ENCODE results near the gene TAF1D. TPM values are rescaled to one million over a fixed set of nuclear protein-coding genes. Genes with fewer than 3 reads are reported as not detected.

Gene TAF1D
- total and polyA plus RNA-seq, 2 donors (not counting 3 experiments of a cell fraction or from before 2014, with no cell fraction given), result 60.7 to 181 TPM

DNA sequence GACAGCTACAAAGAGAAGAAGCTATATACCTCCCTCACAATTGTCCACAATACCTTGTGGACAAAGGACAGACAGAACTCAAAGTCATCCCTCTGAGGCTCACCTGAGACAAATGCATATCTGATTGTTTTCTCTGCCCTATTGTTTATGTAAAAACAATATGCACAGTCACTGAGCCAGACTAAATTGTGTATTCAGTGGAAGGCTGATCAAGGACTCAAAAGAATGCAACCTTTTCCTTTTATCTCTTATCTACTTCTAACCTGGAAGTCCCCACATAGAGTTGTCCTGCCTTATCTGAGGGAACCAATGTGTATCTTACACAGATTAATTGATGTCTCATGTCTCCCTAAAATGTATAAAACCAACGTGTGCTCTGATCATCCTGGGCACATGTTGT is 28.9 kb upstream of the TAF1D start:
- dilution Hi-C loops (cut with MboI; ENCODE audit: extremely low pct_ligation_motif_present, low sequenced_read_pairs), result no loop called here
- H2AFZ ChIP-seq (ENCODE audit: low read depth, low read length), result no peak overlapping the region
- H3K36me3 ChIP-seq (ENCODE audit: control insufficient read depth in 2 of 2, extremely low read depth in 1 of 2, insufficient read depth in 2 of 2, low read length in 2 of 2), result no peaks in the 10 kb centered on the region
- no peak overlapping the region for H3K4me3 ChIP-seq (replicated peaks in 1 of 3; ENCODE audit: insufficient read depth in 1 of 3, low read depth in 1 of 3, low read length in 3 of 3)
- H3K4me1 ChIP-seq (ENCODE audit: control insufficient read depth, extremely low read depth, insufficient read depth, low read length), result no peaks in the 10 kb centered on the region
- ChIA-PET CTCF (no interaction called here), POLR2A (no interaction called here)
- H3K27ac ChIP-seq (ENCODE audit: insufficient read depth, low read depth, low read length), result no peak overlapping the region
- TF ChIP-seq, protein P1, sequence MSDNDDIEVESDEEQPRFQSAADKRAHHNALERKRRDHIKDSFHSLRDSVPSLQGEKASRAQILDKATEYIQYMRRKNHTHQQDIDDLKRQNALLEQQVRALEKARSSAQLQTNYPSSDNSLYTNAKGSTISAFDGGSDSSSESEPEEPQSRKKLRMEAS (IDR thresholded peaks at IDR 0.05; ENCODE audit: insufficient read depth, insufficient read length), result no peak
- TF ChIP-seq FOS (IDR thresholded peaks at IDR 0.05; ENCODE audit: borderline replicate concordance, insufficient read depth, low read length) (no peak), GATA2 (IDR thresholded peaks at IDR 0.05; ENCODE audit: insufficient read depth, insufficient read length, low read depth, low read length) (no peak), EZH2 (IDR thresholded peaks at IDR 0.05; ENCODE audit: borderline replicate concordance, low read depth, low read length, severe bottlenecking) (no peak), POLR2A (IDR thresholded peaks at IDR 0.05; ENCODE audit: low read depth, low read length) (no peak), JUN (IDR thresholded peaks at IDR 0.05; ENCODE audit: borderline replicate concordance, insufficient read depth, insufficient read length, low read depth) (no peak)
- TF ChIP-seq, protein P2, sequence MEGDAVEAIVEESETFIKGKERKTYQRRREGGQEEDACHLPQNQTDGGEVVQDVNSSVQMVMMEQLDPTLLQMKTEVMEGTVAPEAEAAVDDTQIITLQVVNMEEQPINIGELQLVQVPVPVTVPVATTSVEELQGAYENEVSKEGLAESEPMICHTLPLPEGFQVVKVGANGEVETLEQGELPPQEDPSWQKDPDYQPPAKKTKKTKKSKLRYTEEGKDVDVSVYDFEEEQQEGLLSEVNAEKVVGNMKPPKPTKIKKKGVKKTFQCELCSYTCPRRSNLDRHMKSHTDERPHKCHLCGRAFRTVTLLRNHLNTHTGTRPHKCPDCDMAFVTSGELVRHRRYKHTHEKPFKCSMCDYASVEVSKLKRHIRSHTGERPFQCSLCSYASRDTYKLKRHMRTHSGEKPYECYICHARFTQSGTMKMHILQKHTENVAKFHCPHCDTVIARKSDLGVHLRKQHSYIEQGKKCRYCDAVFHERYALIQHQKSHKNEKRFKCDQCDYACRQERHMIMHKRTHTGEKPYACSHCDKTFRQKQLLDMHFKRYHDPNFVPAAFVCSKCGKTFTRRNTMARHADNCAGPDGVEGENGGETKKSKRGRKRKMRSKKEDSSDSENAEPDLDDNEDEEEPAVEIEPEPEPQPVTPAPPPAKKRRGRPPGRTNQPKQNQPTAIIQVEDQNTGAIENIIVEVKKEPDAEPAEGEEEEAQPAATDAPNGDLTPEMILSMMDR (IDR thresholded peaks at IDR 0.05; ENCODE audit: extremely low read depth in 1 of 2, insufficient read depth in 1 of 2, low read depth in 1 of 2, low read length in 2 of 2), result no peak
- no peak overlapping the region for H3K9ac ChIP-seq (replicated peaks; ENCODE audit: extremely low read depth, insufficient read depth, low read length)
- H3K27me3 ChIP-seq (ENCODE audit: control insufficient read depth in 2 of 2, insufficient read depth in 2 of 2, low read length in 2 of 2), result no peaks in the 10 kb centered on the region
- BruUV-seq (replicated peaks), result no TSS peak
- H3K9me3 ChIP-seq (replicated peaks; ENCODE audit: control insufficient read depth, insufficient read depth, low read length), result no peaks in the 10 kb centered on the region
- no peaks in the 10 kb centered on the region for H3K9me1 ChIP-seq (replicated peaks; ENCODE audit: control insufficient read depth, extremely low read depth, insufficient read depth, low read length)
- no peak for DNase-seq (ENCODE audit: low read depth, low spot score)
- intact Hi-C loops (cut with micrococcal nuclease), result no loop called here
- no peak for FAIRE-seq
- H3K79me2 ChIP-seq (ENCODE audit: control insufficient read depth, insufficient read depth, low read length), result no peaks in the 10 kb centered on the region
- H4K20me1 ChIP-seq (replicated peaks; ENCODE audit: control insufficient read depth, extremely low read depth, insufficient read depth, low read length), result no peaks in the 10 kb centered on the region
- no peak overlapping the region for H3K4me2 ChIP-seq (ENCODE audit: insufficient read depth, low read length)
